ENCODE results near the gene U2AF2. TPM values are rescaled to one million over a fixed set of nuclear protein-coding genes. Genes with fewer than 3 reads are reported as not detected.

Gene U2AF2
- total RNA-seq, 3 donors from 2014 or later (not counting 1 experiment from before 2014, with no cell fraction given): 304 to 322 (median 321) TPM

- DNase-seq (peak; percentile 90 to 99), ATAC-seq (peak; percentile 90 to 96 (median 92))
- 1% methylated on average over 101 of the region's 101 CpGs for WGBS (ENCODE audit: insufficient coverage)
- Histone ChIP-seq H3K4me1 (ENCODE audit: control insufficient read depth, insufficient read depth, low read length) (peaks cover 58% of the 10 kb centered on the region), H3K36me3 (ENCODE audit: control insufficient read depth, insufficient read depth, low read length) (peaks cover 36% of the 10 kb centered on the region), H3K4me3 (ENCODE audit: low read length) (peak within 1 kb of the TSS; percentile 85), H3K27ac (ENCODE audit: low read length) (peak within 1 kb of the TSS; percentile 93), H3K27me3 (ENCODE audit: control insufficient read depth, insufficient read depth, low read length) (no peaks in the 10 kb centered on the region), H3K9me3 (ENCODE audit: control insufficient read depth, insufficient read depth, low read length) (no peaks in the 10 kb centered on the region)
- Mint-ChIP-seq H3K27ac (peak within 1 kb of the TSS; percentile 88 to 99), H3K27me3 (ENCODE audit: low read depth in 2 of 2) (no peaks in the 10 kb centered on the region), H3K36me3 (no peaks in the 10 kb centered on the region), H3K4me1 (peaks cover 57 to 63% of the 10 kb centered on the region in 2 donors), H3K4me3 (peak within 1 kb of the TSS; percentile 93), H3K9me3 (no peaks in the 10 kb centered on the region)
- intact Hi-C loops (cut with micrococcal nuclease): loop anchor here (2.0 kb wide), 1 partner anchor 20 kb away; the partner anchor contains the start of gene U2AF2
- no peak for TF ChIP-seq CTCF (IDR thresholded peaks at IDR 0.05)
Measured at GRCh38 chr19:55674841-55675660, 20.2 kb downstream of the U2AF2 start, which contains the start of gene EPN1. TSS of gene EPN1 (plus strand) at chr19:55675226. CDS start at chr19:55678628, 3,402 bp downstream.

- Histone ChIP-seq H3K9me3 (ENCODE audit: control insufficient read depth, insufficient read depth, low read length) (no peaks in the 10 kb centered on the region), H3K4me1 (ENCODE audit: control insufficient read depth, insufficient read depth, low read length) (peaks cover 59% of the 10 kb centered on the region), H3K27ac (ENCODE audit: low read length) (peak overlapping the region; percentile 93), H3K4me3 (ENCODE audit: low read length) (peak overlapping the region; percentile 85), H3K27me3 (ENCODE audit: control insufficient read depth, insufficient read depth, low read length) (no peaks in the 10 kb centered on the region), H3K36me3 (ENCODE audit: control insufficient read depth, insufficient read depth, low read length) (peaks cover 35% of the 10 kb centered on the region)
- peak in 1 of 2 donors; percentile 31 for DNase-seq
- Mint-ChIP-seq H3K4me3 (peak overlapping the region; percentile 93), H3K27ac (peak overlapping the region; percentile 88 to 99), H3K4me1 (peaks cover 55 to 58% of the 10 kb centered on the region in 2 donors), H3K27me3 (ENCODE audit: low read depth in 2 of 2) (no peaks in the 10 kb centered on the region), H3K9me3 (no peaks in the 10 kb centered on the region), H3K36me3 (no peaks in the 10 kb centered on the region)
- WGBS (ENCODE audit: insufficient coverage): 8% methylated on average over 14 of the region's 16 CpGs
- TF ChIP-seq CTCF (IDR thresholded peaks at IDR 0.05): no peak
- intact Hi-C loops (cut with micrococcal nuclease): loop anchor here (2.0 kb wide), 1 partner anchor 21 kb away; the partner anchor contains the start of gene U2AF2
- no peak for ATAC-seq
Measured at GRCh38 chr19:55675661-55676354, 21.0 kb downstream of the U2AF2 start.

DNA sequence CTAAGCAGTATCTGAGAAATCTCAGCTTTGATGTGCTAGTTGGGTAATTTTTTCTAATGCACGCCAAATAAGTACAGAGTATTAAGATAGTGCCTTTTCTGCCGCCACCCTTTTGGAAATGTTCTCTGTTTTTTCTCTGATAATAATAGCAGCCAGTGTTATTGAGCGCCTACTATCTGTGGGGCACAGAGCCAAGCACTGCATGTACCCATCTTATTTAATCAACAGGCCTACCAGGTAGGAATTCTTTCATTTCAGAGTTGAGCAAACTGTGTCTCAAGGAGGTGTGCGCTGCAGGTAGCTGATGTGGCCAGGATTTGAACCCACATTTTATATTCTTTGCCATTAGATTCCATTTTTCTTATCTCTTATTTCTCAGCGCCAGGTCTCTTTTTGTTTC lies 21.5 kb downstream of the U2AF2 start:
- H3K36me3 Mint-ChIP-seq: no peaks in the 10 kb centered on the region
- DNase-seq (no peak), ATAC-seq (no peak)
- peak overlapping the region; percentile 93 for H3K27ac ChIP-seq (ENCODE audit: low read length)
- peak overlapping the region; percentile 88 to 99 for H3K27ac Mint-ChIP-seq
- 95% methylated on average over 5 of the region's 5 CpGs for WGBS (ENCODE audit: insufficient coverage)
- H3K4me3 Mint-ChIP-seq: peak overlapping the region; percentile 93
- no peaks in the 10 kb centered on the region for H3K9me3 ChIP-seq (ENCODE audit: control insufficient read depth, insufficient read depth, low read length)
- H3K4me1 Mint-ChIP-seq: peaks cover 49 to 52% of the 10 kb centered on the region in 2 donors
- H3K27me3 Mint-ChIP-seq (ENCODE audit: low read depth in 2 of 2): no peaks in the 10 kb centered on the region
- H3K4me3 ChIP-seq (ENCODE audit: low read length): no peak overlapping the region
- no peak for TF ChIP-seq CTCF (IDR thresholded peaks at IDR 0.05)
- H3K27me3 ChIP-seq (ENCODE audit: control insufficient read depth, insufficient read depth, low read length): no peaks in the 10 kb centered on the region
- intact Hi-C loops (cut with micrococcal nuclease): no loop called here
- H3K9me3 Mint-ChIP-seq: no peaks in the 10 kb centered on the region
- peaks cover 59% of the 10 kb centered on the region for H3K4me1 ChIP-seq (ENCODE audit: control insufficient read depth, insufficient read depth, low read length)
- H3K36me3 ChIP-seq (ENCODE audit: control insufficient read depth, insufficient read depth, low read length): peaks cover 37% of the 10 kb centered on the region

Measured in natural killer cell (primary cell).